ENCODE results near the gene TRPM3. TPM values are rescaled to one million over a fixed set of nuclear protein-coding genes. Genes with fewer than 3 reads are reported as not detected.

Gene TRPM3
- total RNA-seq, 4 donors from 2014 or later: 0.51 to 8.4 (median 3.3) TPM

- H3K27me3 ChIP-seq: no peaks in the 10 kb centered on the region
- H3K36me3 ChIP-seq: no peaks in the 10 kb centered on the region
- no peaks in the 10 kb centered on the region for H3K9me3 ChIP-seq
- intact Hi-C loops (cut with DNase I; ENCODE audit: low total_unique reads): no loop called here
- no peak overlapping the region for H3K27ac ChIP-seq
- no peaks in the 10 kb centered on the region for H3K4me1 ChIP-seq
- DNase-seq: no peak
- TF ChIP-seq CTCF (IDR thresholded peaks at IDR 0.05) (no peak), POLR2A (IDR thresholded peaks at IDR 0.05) (no peak)
- no peak overlapping the region for H3K4me3 ChIP-seq
Observed at GRCh38 chr9:70673844-70674243, 447.6 kb downstream of the TRPM3 start.

- no peak for DNase-seq
Observed at GRCh38 chr9:70672161-70672649, 449.2 kb downstream of the TRPM3 start.

GRCh38 chr9:70668751-70669150 lies 452.7 kb downstream of the TRPM3 start:
- Histone ChIP-seq H3K9me3 (no peaks in the 10 kb centered on the region), H3K4me1 (no peaks in the 10 kb centered on the region), H3K27me3 (no peaks in the 10 kb centered on the region), H3K27ac (no peak overlapping the region), H3K4me3 (no peak overlapping the region), H3K36me3 (no peaks in the 10 kb centered on the region)
- DNase-seq: no peak
- intact Hi-C loops (cut with DNase I; ENCODE audit: low total_unique reads): no loop called here
- TF ChIP-seq CTCF (IDR thresholded peaks at IDR 0.05) (no peak), POLR2A (IDR thresholded peaks at IDR 0.05) (no peak)

More at GRCh38 chr9:70672161-70672649, 449.2 kb downstream of the TRPM3 start:
- no peak overlapping the region for H3K27ac ChIP-seq
- no peaks in the 10 kb centered on the region for H3K36me3 ChIP-seq
- TF ChIP-seq CTCF (IDR thresholded peaks at IDR 0.05) (no peak), POLR2A (IDR thresholded peaks at IDR 0.05) (no peak)
- H3K27me3 ChIP-seq: no peaks in the 10 kb centered on the region
- no peaks in the 10 kb centered on the region for H3K4me1 ChIP-seq
- intact Hi-C loops (cut with DNase I; ENCODE audit: low total_unique reads): no loop called here
- no peaks in the 10 kb centered on the region for H3K9me3 ChIP-seq
- no peak overlapping the region for H3K4me3 ChIP-seq

GRCh38 chr9:70658765-70659164 lies 462.7 kb downstream of the TRPM3 start:
- Histone ChIP-seq H3K27me3 (no peaks in the 10 kb centered on the region), H3K27ac (no peak overlapping the region), H3K9me3 (no peaks in the 10 kb centered on the region), H3K4me1 (no peaks in the 10 kb centered on the region), H3K4me3 (no peak overlapping the region), H3K36me3 (no peaks in the 10 kb centered on the region)
- no peak for DNase-seq
- TF ChIP-seq CTCF (IDR thresholded peaks at IDR 0.05) (no peak), POLR2A (IDR thresholded peaks at IDR 0.05) (no peak)
- intact Hi-C loops (cut with DNase I; ENCODE audit: low total_unique reads): no loop called here

- TF ChIP-seq CTCF (IDR thresholded peaks at IDR 0.05) (no peak), POLR2A (IDR thresholded peaks at IDR 0.05) (no peak)
Observed at GRCh38 chr9:70656281-70656680, 465.1 kb downstream of the TRPM3 start.

More at GRCh38 chr9:70656281-70656680, 465.1 kb downstream of the TRPM3 start:
- no peaks in the 10 kb centered on the region for H3K36me3 ChIP-seq
- H3K27me3 ChIP-seq: no peaks in the 10 kb centered on the region
- no peaks in the 10 kb centered on the region for H3K9me3 ChIP-seq
- intact Hi-C loops (cut with DNase I; ENCODE audit: low total_unique reads): no loop called here
- no peak overlapping the region for H3K4me3 ChIP-seq
- no peak overlapping the region for H3K27ac ChIP-seq
- H3K4me1 ChIP-seq: no peaks in the 10 kb centered on the region
- no peak for DNase-seq
